ENCODE data around the gene SLC39A5. TPM values are rescaled to one million over a fixed set of nuclear protein-coding genes. Genes with fewer than 3 reads are reported as not detected.

The SLC39A5 gene
- total and polyA plus RNA-seq, 2 of the 13 experiments (the other 11 are each of a cell fraction or from before 2014, with no cell fraction given) = 59.7 to 101 TPM

- Histone ChIP-seq H3K4me2 (ENCODE audit: low read depth, low read length) (peak overlapping the region; percentile 95), H3K79me2 (ENCODE audit: insufficient read depth, low read length) (peaks cover 12% of the 10 kb centered on the region), H3K36me3 (replicated peaks in 1 of 2; ENCODE audit: control insufficient read depth in 1 of 2, insufficient read depth in 2 of 2, low read length in 2 of 2) (peaks cover 0 to 4% of the 10 kb centered on the region in 2 experiments; a peak in 2 of 5 replicates), H3K9ac (ENCODE audit: insufficient read depth, low read depth, low read length) (peak overlapping the region; percentile 90), H2AFZ (ENCODE audit: low read length) (no peak overlapping the region), H3K27ac (ENCODE audit: extremely low read length, insufficient read depth, low read length) (peak overlapping the region; percentile 89), H3K9me3 (ENCODE audit: low read length) (no peaks in the 10 kb centered on the region), H4K20me1 (ENCODE audit: insufficient read depth, low read length) (no peaks in the 10 kb centered on the region), H3K4me1 (ENCODE audit: insufficient read depth, low read length) (peaks cover 37% of the 10 kb centered on the region), H3K4me3 (replicated peaks in 1 of 3; ENCODE audit: insufficient read depth in 1 of 3, low read depth in 2 of 3, low read length in 3 of 3) (peak overlapping the region; percentile 91 to 94 (median 91)), H3K27me3 (ENCODE audit: control insufficient read depth in 1 of 2, insufficient read depth in 2 of 2, low read length in 2 of 2) (no peaks in the 10 kb centered on the region; a peak in 1 of 5 replicates)
- POLR2A ChIA-PET = interaction anchor here (0.5 to 3.8 kb wide), 38 partner anchors 10 to 415 kb away, joined by 3 to 96 read pairs (median 6); partner anchors contain the start of genes ANKRD52, CNPY2, COQ10A and CS
- WGBS (ENCODE audit: low lambda C conversion rate) = under 1% methylated on average over 17 of the region's 21 CpGs
- intact Hi-C loops (cut with micrococcal nuclease; ENCODE audit: unreplicated experiment) = loop anchor here (2.0 to 5.0 kb wide), 2 partner anchors 14 to 36 kb away; partner anchors contain the start of gene ANKRD52
- in situ Hi-C loops (cut with HindIII; ENCODE audit: extremely low pct_ligation_motif_present, low pct_unique_long_range_greater_than_20kb) = loop anchor here (5.0 kb wide), 1 partner anchor 36 kb away; the partner anchor contains the start of gene ANKRD52
- DNase-seq (ENCODE audit: low spot score) (no peak), ATAC-seq (peak; percentile 29), FAIRE-seq (no peak)
- TSS peak; percentile 93 for BruUV-seq (replicated peaks)
- CTCF ChIA-PET (ENCODE audit: low intra/inter-chr PET ratio, low total read pairs) = interaction anchor here (0.7 kb wide), 1 partner anchor 29 kb away, joined by 3 read pairs; no protein-coding TSS in a partner anchor
- TF ChIP-seq ERF (CRISPR knock-in tag; IDR thresholded peaks at IDR 0.05) = no peak
- peak; percentile 82 for TF ChIP-seq FOXK2 (IDR thresholded peaks at IDR 0.05)
- TF ChIP-seq TFAP4 (IDR thresholded peaks at IDR 0.05; ENCODE audit: borderline replicate concordance, low read depth) = no peak
- TF ChIP-seq HOXA7 (CRISPR knock-in tag; IDR thresholded peaks at IDR 0.05) = no peak
- TF ChIP-seq SNAPC4 (CRISPR knock-in tag; IDR thresholded peaks at IDR 0.05) = no peak
- TF ChIP-seq ZNF800 (CRISPR knock-in tag; IDR thresholded peaks at IDR 0.05) = no peak
- TF ChIP-seq RARA (CRISPR knock-in tag; IDR thresholded peaks at IDR 0.05) = no peak
- no peak for TF ChIP-seq JDP2 (CRISPR knock-in tag; IDR thresholded peaks at IDR 0.05; ENCODE audit: borderline replicate concordance)
- TF ChIP-seq CSRNP1 (CRISPR knock-in tag; IDR thresholded peaks at IDR 0.05) = peak; percentile 36; the same call in 1 of the 2 replicates
- TF ChIP-seq ZNF230 (CRISPR knock-in tag; IDR thresholded peaks at IDR 0.05) = no peak
- no peak for TF ChIP-seq ZNF337 (CRISPR knock-in tag; IDR thresholded peaks at IDR 0.05; ENCODE audit: borderline replicate concordance, low read depth)
- no peak for TF ChIP-seq IKZF1 (IDR thresholded peaks at IDR 0.05)
- TF ChIP-seq ZNF3 (CRISPR knock-in tag; IDR thresholded peaks at IDR 0.05) = no peak
- no peak for TF ChIP-seq ZBTB7A (CRISPR knock-in tag; IDR thresholded peaks at IDR 0.05)
- TF ChIP-seq RELA (CRISPR knock-in tag; IDR thresholded peaks at IDR 0.05) = no peak
- TF ChIP-seq ZMYM2 (CRISPR knock-in tag; IDR thresholded peaks at IDR 0.05) = no peak
Observed at GRCh38 chr12:56221232-56221756, 8.6 kb upstream of the SLC39A5 start.

Measured in HepG2 (cell line).